Transverse colon (tissue), 4 donors: ENCODE measurements around the gene TENM4.

Experiments used
- CTCF ChIP-seq, 5 experiments: fragments of 200-600 bp in 3 of 5; fragments of 450-650 bp in 2 of 5; sonication (generic) in 3 of 5; IDR thresholded peaks; 1 replicate in 2 of 5; 2 replicates in 3 of 5; pipeline ENCODE4 v1.5.1; 2016 to 2017; ENCODE audit warnings: antibody characterized with exemption in 5 of 5, inconsistent platforms in 3 of 5, mild to moderate bottlenecking in 2 of 5, moderate library complexity in 1 of 5
- POLR2A ChIP-seq: fragments of 450-650 bp; IDR thresholded peaks from one replicate; pipeline ENCODE4 v1.6.1; 2016; ENCODE audit warnings: antibody characterized with exemption, mild to moderate bottlenecking, moderate library complexity
- POLR2AphosphoS5 ChIP-seq, 3 donors: sonication (generic); formaldehyde crosslinking; IDR thresholded peaks; one replicate each; pipeline ENCODE4 v1.6.1; 2016; ENCODE audit warnings: antibody characterized with exemption in 3 of 3

GRCh38 chr11:79425463-79425862 is 15.4 kb downstream of the TENM4 start:
- no peak for TF ChIP-seq CTCF (IDR thresholded peaks at IDR 0.05)
- TF ChIP-seq POLR2A = no peak
- no peak for TF ChIP-seq POLR2AphosphoS5 (IDR thresholded peaks at IDR 0.05)
